Testis (tissue), 3 donors: Measurements from ENCODE around the gene ANKHD1. TPM values are rescaled to one million over a fixed set of nuclear protein-coding genes. Genes with fewer than 3 reads are reported as not detected.

Source experiments
- DNase-seq: peaks from one replicate; pipeline ENCODE4 v3.0.0-alpha.2; 2019
- H3K27ac ChIP-seq, 2 donors: fragments of 200-600 bp; sonication (generic); one replicate each; pipeline ENCODE4 v1.5.1; 2019
- H3K27me3 ChIP-seq: fragments of 200-600 bp; sonication (generic); one replicate; pipeline ENCODE4 v1.5.1; 2019
- H3K36me3 ChIP-seq: fragments of 200-600 bp; sonication (generic); one replicate; pipeline ENCODE4 v1.5.1; 2017; ENCODE audit warnings: low read depth; ENCODE audit errors: missing control alignments
- H3K4me1 ChIP-seq: fragments of 200-600 bp; sonication (generic); one replicate; pipeline ENCODE4 v1.5.1; 2019
- H3K4me3 ChIP-seq, 2 donors: fragments of 200-600 bp; sonication (generic); one replicate each; pipeline ENCODE4 v1.5.1; 2017 to 2019
- H3K9me3 ChIP-seq: fragments of 200-600 bp; sonication (generic); one replicate; pipeline ENCODE4 v1.5.1; 2017
- CTCF ChIP-seq, 3 experiments: fragments of 450-650 bp in 2 of 3; fragments of 200-600 bp in 1 of 3; sonication (generic) in 1 of 3; IDR thresholded peaks; one replicate each; pipeline ENCODE4 v1.5.1; 2016 to 2019; ENCODE audit warnings: antibody characterized with exemption in 3 of 3, mild to moderate bottlenecking in 2 of 3, moderate library complexity in 1 of 3
- POLR2A ChIP-seq: fragments of 450-650 bp; IDR thresholded peaks from one replicate; pipeline ENCODE4 v1.6.1; 2017; ENCODE audit warnings: antibody characterized with exemption, mild to moderate bottlenecking, moderate library complexity
- WGBS, 2 donors: methylation state at CpG; one replicate each; pipeline ENCODE4 v1.1.5; 2018; 5-methylcytosine and 5-hydroxymethylcytosine counted together
- intact Hi-C: fragments of 100-400 bp; cut with DNase I; formaldehyde crosslinking; loops from one replicate; pipeline ENCODE4 v1.15.1; 2023; ENCODE audit warnings: low total_unique reads
- polyA plus RNA-seq: library from polyadenylated mRNA; stranded (reverse); fragments of 350-450 nt; fragmentation: Illumina TruSeq; extraction: RNeasy Lipid Tissue Mini Kit (QIAGEN cat#74804); gene quantifications from one replicate; pipeline ENCODE4 v1.2.3, GENCODE V29; 2014; ENCODE audit warnings: low read depth, low replicate concordance; ENCODE audit not compliant: insufficient read depth
- total RNA-seq, 2 donors: library from RNA; depleted of rRNA; stranded (reverse); fragments of >200 nt; gene quantifications; one replicate each; pipeline ENCODE4 v1.2.3, GENCODE V29; 2016

ANKHD1 gene
- total and polyA plus RNA-seq, 3 donors from 2014 or later: 70.0 to 172 (median 170) TPM

- no peaks in the 10 kb centered on the region for H3K9me3 ChIP-seq
- H3K36me3 ChIP-seq: no peaks in the 10 kb centered on the region
- intact Hi-C loops: no loop called here
- no peak overlapping the region for H3K4me3 ChIP-seq
- 50 to 69% methylated on average over 1 of the region's 1 CpG for WGBS, 2 donors
- no peak for DNase-seq
- TF ChIP-seq CTCF (IDR thresholded peaks at IDR 0.05): no peak
- no peak for TF ChIP-seq POLR2A
- H3K27ac ChIP-seq: peak overlapping the region; percentile 88 to 91
- H3K27me3 ChIP-seq: no peaks in the 10 kb centered on the region
- H3K4me1 ChIP-seq: peaks cover 20% of the 10 kb centered on the region
Observed at GRCh38 chr5:140555747-140556312, 154.2 kb downstream of the ANKHD1 start.

DNA sequence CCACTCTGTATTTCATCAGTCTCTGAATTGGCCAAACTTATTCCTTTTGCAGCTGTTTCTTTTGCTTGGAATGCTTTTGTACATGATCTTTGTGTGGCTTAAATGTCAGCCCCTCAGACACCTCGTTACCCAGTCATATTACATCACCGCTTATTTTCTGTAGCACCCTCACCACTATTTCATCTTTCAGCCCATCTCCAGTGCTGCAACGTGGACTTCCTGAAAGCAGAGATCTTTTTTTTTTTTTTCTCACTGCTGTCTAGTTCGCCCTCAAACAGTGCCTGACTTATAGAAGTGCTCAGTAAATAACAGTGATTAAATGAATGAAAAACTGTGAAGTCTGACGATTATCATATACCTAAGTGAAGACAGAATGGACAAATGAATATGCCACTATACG, 154.8 kb downstream of the ANKHD1 start:
- Histone ChIP-seq H3K4me1 (peaks cover 20% of the 10 kb centered on the region), H3K36me3 (no peaks in the 10 kb centered on the region), H3K27me3 (no peaks in the 10 kb centered on the region), H3K9me3 (no peaks in the 10 kb centered on the region), H3K4me3 (peak overlapping the region; percentile 77 to 82), H3K27ac (peak overlapping the region; percentile 88 to 91)
- 4 to 5% methylated on average over 6 of the region's 6 CpGs for WGBS, 2 donors
- no peak for DNase-seq
- intact Hi-C loops: no loop called here
- TF ChIP-seq POLR2A (no peak), CTCF (IDR thresholded peaks at IDR 0.05) (no peak)

DNA sequence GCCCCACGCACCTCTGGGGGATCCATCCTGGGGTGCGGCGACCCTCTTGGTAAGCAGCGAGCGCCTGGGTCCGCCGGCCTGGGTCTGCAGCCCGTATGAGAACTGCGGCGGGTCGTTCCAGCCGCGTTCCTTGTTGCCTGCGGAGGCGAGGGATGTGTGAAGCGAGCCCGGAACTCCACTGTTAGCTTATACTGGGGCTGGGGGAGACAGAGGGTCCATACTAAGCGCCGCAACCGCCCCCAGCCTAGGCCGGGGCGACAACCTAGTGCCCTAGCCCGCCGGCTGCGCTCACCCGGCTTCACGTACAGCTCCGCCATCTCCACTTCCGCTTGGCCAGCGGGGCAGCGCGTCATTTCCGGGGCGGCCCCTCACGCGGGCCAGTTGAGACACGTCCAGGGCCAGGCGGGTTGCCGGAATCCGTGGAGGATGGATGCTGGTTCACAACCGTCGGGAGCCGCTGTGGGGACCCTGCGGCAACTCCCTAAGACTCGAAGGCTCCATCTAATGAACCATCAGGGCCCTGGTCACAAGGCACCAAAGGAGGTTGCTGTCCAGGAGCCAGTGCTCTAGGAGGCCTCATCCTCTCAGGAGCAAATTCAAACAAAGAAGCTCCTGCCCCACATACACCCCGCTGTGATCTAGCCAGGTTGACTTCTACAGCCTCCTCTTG, 155.6 kb downstream of the ANKHD1 start, which contains the start of gene SRA1:
TSS of gene SRA1 (minus strand) at position 338 of the 670 bp plus-strand sequence. CDS start at position 317, 21 bp downstream.
- Histone ChIP-seq H3K4me3 (peak within 1 kb of the TSS; percentile 77 to 82), H3K27me3 (no peaks in the 10 kb centered on the region), H3K36me3 (no peaks in the 10 kb centered on the region), H3K4me1 (peaks cover 21% of the 10 kb centered on the region), H3K9me3 (no peaks in the 10 kb centered on the region), H3K27ac (peak within 1 kb of the TSS; percentile 88 to 91)
- TF ChIP-seq CTCF (IDR thresholded peaks at IDR 0.05): no peak
- TF ChIP-seq POLR2A: peak; percentile 86
- DNase-seq: peak; percentile 96
- WGBS, 2 donors: 0% methylated on average over 2 to 34 of the region's 46 CpGs
- intact Hi-C loops: no loop called here

GRCh38 chr5:140557965-140558364, 156.3 kb downstream of the ANKHD1 start:
- peak overlapping the region; percentile 88 to 91 for H3K27ac ChIP-seq
- H3K36me3 ChIP-seq: no peaks in the 10 kb centered on the region
- TF ChIP-seq CTCF (IDR thresholded peaks at IDR 0.05) (no peak), POLR2A (no peak)
- H3K9me3 ChIP-seq: no peaks in the 10 kb centered on the region
- no peak overlapping the region for H3K4me3 ChIP-seq
- no peaks in the 10 kb centered on the region for H3K27me3 ChIP-seq
- H3K4me1 ChIP-seq: peaks cover 27% of the 10 kb centered on the region
- intact Hi-C loops: no loop called here
- WGBS, 2 donors: 63 to 79% methylated on average over 3 of the region's 3 CpGs
- no peak for DNase-seq

- 90 to 91% methylated on average over 8 to 9 of the region's 9 CpGs for WGBS, 2 donors
- no peak for TF ChIP-seq CTCF (IDR thresholded peaks at IDR 0.05)
- TF ChIP-seq POLR2A: no peak
- Histone ChIP-seq H3K36me3 (no peaks in the 10 kb centered on the region), H3K9me3 (no peaks in the 10 kb centered on the region), H3K4me3 (no peak overlapping the region), H3K4me1 (peaks cover 33% of the 10 kb centered on the region), H3K27ac (peak overlapping the region in 1 of 2 donors; percentile 91), H3K27me3 (no peaks in the 10 kb centered on the region)
- DNase-seq: no peak
- intact Hi-C loops: no loop called here
Observed at GRCh38 chr5:140558542-140558941, 156.9 kb downstream of the ANKHD1 start.
